Progenitor cell of endocrine pancreas (in vitro differentiated cells): ENCODE results near the gene GTPBP1. TPM values are rescaled to one million over a fixed set of nuclear protein-coding genes. Genes with fewer than 3 reads are reported as not detected.

Experiments
- DNase-seq: peaks from one replicate; pipeline ENCODE4 v3.0.0; 2021; ENCODE audit warnings: low spot score; ENCODE audit not compliant: unreplicated experiment
- H3K27ac Mint-ChIP-seq: 2 replicates; pipeline ENCODE4 v1.8.0; 2021; ENCODE audit warnings: mild to moderate bottlenecking, moderate library complexity, mixed read lengths
- H3K27me3 Mint-ChIP-seq: 2 replicates; pipeline ENCODE4 v1.8.0; 2021; ENCODE audit warnings: mixed read lengths
- H3K36me3 Mint-ChIP-seq: 2 replicates; pipeline ENCODE4 v1.8.0; 2022; ENCODE audit warnings: mixed read lengths; ENCODE audit not compliant: insufficient read depth
- H3K4me1 Mint-ChIP-seq: 2 replicates; pipeline ENCODE4 v1.8.0; 2021; ENCODE audit warnings: low read depth, mixed read lengths
- H3K4me3 Mint-ChIP-seq: 2 replicates; pipeline ENCODE4 v1.8.0; 2021; ENCODE audit warnings: low read depth, mild to moderate bottlenecking, moderate library complexity, mixed read lengths
- H3K9me3 Mint-ChIP-seq: 2 replicates; pipeline ENCODE4 v1.8.0; 2021; ENCODE audit warnings: low read depth, mixed read lengths
- CTCF ChIP-seq: fragments of 200-600 bp; sonication (generic); IDR thresholded peaks from one replicate; pipeline ENCODE4 v1.5.0; 2021; ENCODE audit warnings: antibody characterized with exemption, mild to moderate bottlenecking; ENCODE audit not compliant: unreplicated experiment
- total RNA-seq: library from RNA; stranded (reverse); gene quantifications from 2 replicates; pipeline ENCODE4 v1.2.1, GENCODE V29; 2021

The GTPBP1 gene
- total RNA-seq, 1 donor from 2014 or later: 64.0 TPM

DNA sequence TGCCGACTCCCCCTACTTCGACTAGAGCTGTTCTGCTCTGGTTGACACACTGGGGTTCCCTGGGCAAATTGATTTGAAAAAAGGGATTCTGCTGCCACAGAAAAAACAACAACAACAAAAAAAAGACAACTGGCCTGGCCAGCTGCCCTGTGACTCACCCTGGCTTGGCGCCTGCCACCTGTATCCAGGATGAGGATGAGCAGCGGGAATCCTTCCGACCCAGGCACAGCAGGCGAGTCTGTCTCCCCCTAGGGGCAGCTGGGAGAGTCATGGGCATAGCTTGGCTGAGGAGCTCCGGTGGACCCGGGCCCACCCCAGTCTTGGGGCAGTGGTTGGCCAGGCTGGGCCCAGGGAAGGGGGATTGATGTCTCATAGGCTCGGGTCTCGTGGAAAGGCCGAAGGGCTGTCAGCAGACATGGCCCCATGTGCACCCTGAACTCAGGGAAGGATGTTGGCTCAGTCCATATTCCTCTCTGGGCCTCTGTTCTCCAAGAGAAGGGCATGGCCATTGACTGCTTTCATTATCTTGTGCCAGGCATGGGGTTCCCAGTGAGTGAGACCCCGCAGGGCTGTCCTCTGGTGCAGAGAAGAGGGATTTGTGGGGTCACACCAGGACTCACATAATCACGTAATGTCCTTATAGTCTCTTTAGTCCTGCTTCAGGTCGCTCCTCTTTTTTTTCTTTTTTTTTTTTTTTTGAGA lies 60.5 kb downstream of the GTPBP1 start:
- TF ChIP-seq CTCF: peak; percentile 83
- H3K27ac Mint-ChIP-seq: no peak overlapping the region
- no peak overlapping the region for H3K4me3 Mint-ChIP-seq
- peaks cover 1% of the 10 kb centered on the region for H3K4me1 Mint-ChIP-seq
- peaks cover 3% of the 10 kb centered on the region for H3K27me3 Mint-ChIP-seq
- H3K9me3 Mint-ChIP-seq: no peaks in the 10 kb centered on the region
- DNase-seq: peak; percentile 48
- no peaks in the 10 kb centered on the region for H3K36me3 Mint-ChIP-seq

DNA sequence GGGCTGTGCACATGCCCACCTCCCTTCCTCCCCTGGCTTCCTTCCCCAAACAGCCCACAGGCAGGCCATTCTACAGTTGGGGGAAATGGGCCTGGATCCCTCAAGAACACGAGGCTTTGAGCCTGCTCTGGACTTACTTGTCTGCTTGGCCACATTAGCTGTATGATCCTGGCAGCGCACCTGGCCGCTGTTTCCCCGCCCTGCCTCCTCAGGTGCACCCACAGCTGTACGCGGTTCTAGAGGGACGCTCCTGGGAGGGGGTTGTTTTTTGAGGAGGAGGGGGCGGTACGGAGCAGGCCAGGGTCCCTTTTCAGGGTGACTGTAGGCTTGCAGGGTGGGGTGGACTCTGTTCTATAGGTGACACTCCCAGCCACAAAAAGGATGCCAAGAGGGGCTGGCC lies 61.6 kb downstream of the GTPBP1 start:
- Mint-ChIP-seq H3K4me1 (peaks cover 5% of the 10 kb centered on the region), H3K27ac (no peak overlapping the region), H3K27me3 (peaks cover 3% of the 10 kb centered on the region), H3K9me3 (no peaks in the 10 kb centered on the region), H3K4me3 (no peak overlapping the region), H3K36me3 (no peaks in the 10 kb centered on the region)
- TF ChIP-seq CTCF: no peak
- no peak for DNase-seq

- DNase-seq: no peak
- no peaks in the 10 kb centered on the region for H3K9me3 Mint-ChIP-seq
- H3K27ac Mint-ChIP-seq: no peak overlapping the region
- peaks cover 5% of the 10 kb centered on the region for H3K4me1 Mint-ChIP-seq
- H3K27me3 Mint-ChIP-seq: peaks cover 3% of the 10 kb centered on the region
- no peak for TF ChIP-seq CTCF
- H3K4me3 Mint-ChIP-seq: no peak overlapping the region
- H3K36me3 Mint-ChIP-seq: no peaks in the 10 kb centered on the region
Observed at GRCh38 chr22:38768036-38768435, 62.3 kb downstream of the GTPBP1 start.

DNA sequence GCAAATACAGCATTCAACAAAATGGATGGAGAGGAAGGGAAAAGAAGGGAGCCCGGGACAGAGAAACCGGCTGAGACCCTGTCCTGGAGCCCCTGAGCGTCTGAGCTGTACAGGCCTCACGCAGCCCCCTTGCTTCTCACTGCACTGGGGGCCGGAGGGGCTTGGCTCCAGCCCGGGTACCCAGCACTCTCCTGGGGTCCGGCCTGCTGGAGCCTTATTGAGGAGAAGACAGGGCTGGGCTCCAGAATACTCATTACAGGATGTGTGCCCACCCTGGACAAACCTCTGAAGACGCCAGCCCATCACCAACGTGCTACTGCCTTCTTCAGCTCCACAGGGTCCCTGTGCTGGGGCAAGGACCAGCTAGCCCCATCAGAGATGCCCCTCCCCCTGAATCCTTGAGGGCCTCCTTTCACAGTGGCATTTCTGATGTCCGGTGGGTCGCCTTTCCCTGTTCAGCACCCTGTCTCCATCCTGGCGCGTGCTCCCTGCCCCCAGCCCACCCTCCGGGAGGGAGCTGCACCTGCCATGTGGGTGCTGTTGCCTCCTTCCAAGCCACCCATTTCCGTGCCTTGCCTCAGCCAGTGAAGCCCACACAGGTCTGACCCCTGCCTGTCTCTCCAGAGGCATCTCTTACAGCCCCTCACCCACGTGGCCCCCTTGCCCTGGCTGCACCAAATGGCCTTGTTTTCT lies 64.7 kb downstream of the GTPBP1 start:
- no peak for TF ChIP-seq CTCF
- no peak overlapping the region for H3K4me3 Mint-ChIP-seq
- no peaks in the 10 kb centered on the region for H3K9me3 Mint-ChIP-seq
- peaks cover 5% of the 10 kb centered on the region for H3K4me1 Mint-ChIP-seq
- H3K27ac Mint-ChIP-seq: peak overlapping the region; percentile 77
- no peak for DNase-seq
- H3K27me3 Mint-ChIP-seq: peaks cover under 1% of the 10 kb centered on the region
- no peaks in the 10 kb centered on the region for H3K36me3 Mint-ChIP-seq

GRCh38 chr22:38772623-38772873 lies 66.8 kb downstream of the GTPBP1 start:
- Mint-ChIP-seq H3K9me3 (no peaks in the 10 kb centered on the region), H3K4me1 (peaks cover 5% of the 10 kb centered on the region), H3K27me3 (no peaks in the 10 kb centered on the region), H3K36me3 (no peaks in the 10 kb centered on the region), H3K27ac (no peak overlapping the region), H3K4me3 (no peak overlapping the region)
- DNase-seq: no peak
- no peak for TF ChIP-seq CTCF
